ENCODE results near the gene WDR93. TPM values are rescaled to one million over a fixed set of nuclear protein-coding genes. Genes with fewer than 3 reads are reported as not detected.
"Not testable (repeated sequence)": the region's sequence is repeated elsewhere in the genome, so short reads cannot be mapped to it uniquely, and the experiment has no call there.

Gene WDR93
- total RNA-seq, 4 donors from 2014 or later, result not detected

- TF ChIP-seq POLR2A (IDR thresholded peaks at IDR 0.05), result no peak
- no peak for TF ChIP-seq CTCF (IDR thresholded peaks at IDR 0.05 in 4 of 5, conservative IDR thresholded peaks at IDR 0.05 in 1 of 5)
- DNase-seq, result no peak
- intact Hi-C loops (cut with DNase I; ENCODE audit: low total_unique reads), result loop anchor here (10.0 kb wide), 2 partner anchors 389 to 771 kb away; partner anchors contain the start of gene MFGE8
These were observed 4.6 kb upstream of the WDR93 start for GRCh38 chr15:89685995-89686394.

GRCh38 chr15:89686522-89686921 is 4.1 kb upstream of the WDR93 start:
- peaks cover 17 to 21% of the 10 kb centered on the region in 2 donors for H3K4me1 ChIP-seq
- H3K9me3 ChIP-seq, result no peaks in the 10 kb centered on the region
- H3K36me3 ChIP-seq, result no peaks in the 10 kb centered on the region
- ATAC-seq (no peak), DNase-seq (no peak)
- no peak overlapping the region for H3K4me3 ChIP-seq
- intact Hi-C loops (cut with DNase I; ENCODE audit: low total_unique reads), result loop anchor here (10.0 kb wide), 2 partner anchors 388 to 772 kb away; partner anchors contain the start of gene MFGE8
- no peaks in the 10 kb centered on the region for H3K27me3 ChIP-seq
- no peak for TF ChIP-seq CTCF (IDR thresholded peaks at IDR 0.05 in 4 of 5, conservative IDR thresholded peaks at IDR 0.05 in 1 of 5)
- TF ChIP-seq POLR2A (IDR thresholded peaks at IDR 0.05), result no peak
- in situ Hi-C loops (cut with MboI; ENCODE audit: low sequenced_read_pairs in 4 of 4), result no loop called here
- H3K27ac ChIP-seq, result no peak overlapping the region

More at GRCh38 chr15:89685995-89686394, 4.6 kb upstream of the WDR93 start:
- no peak for ATAC-seq
- Histone ChIP-seq H3K4me1 (peaks cover 22 to 25% of the 10 kb centered on the region in 2 donors), H3K27ac (no peak overlapping the region), H3K4me3 (no peak overlapping the region), H3K9me3 (no peaks in the 10 kb centered on the region), H3K36me3 (no peaks in the 10 kb centered on the region), H3K27me3 (no peaks in the 10 kb centered on the region)
- in situ Hi-C loops (cut with MboI; ENCODE audit: low sequenced_read_pairs in 4 of 4), result no loop called here

- in situ Hi-C loops (cut with MboI; ENCODE audit: low sequenced_read_pairs in 4 of 4); DNase-seq; H3K27me3 ChIP-seq; ATAC-seq; H3K9me3 ChIP-seq; H3K36me3 ChIP-seq: not testable (repeated sequence)
- H3K27ac ChIP-seq, result peak overlapping the region; percentile 76 to 80 (median 79)
- peak overlapping the region; percentile 65 to 93 (median 90) for H3K4me3 ChIP-seq
- intact Hi-C loops (cut with DNase I; ENCODE audit: low total_unique reads), result loop anchor here (10.0 kb wide), 3 partner anchors 45 to 775 kb away; partner anchors contain the start of gene MFGE8
- peaks cover 12% of the 10 kb centered on the region in 2 donors for H3K4me1 ChIP-seq
These were observed 708 bp upstream of the WDR93 start for GRCh38 chr15:89689930-89690275.

- H3K27ac ChIP-seq, result no peak overlapping the region
- intact Hi-C loops (cut with DNase I; ENCODE audit: low total_unique reads) (loop anchor here (10.0 kb wide), 1 partner anchor 48 kb away; no protein-coding TSS in a partner anchor), in situ Hi-C loops (cut with MboI; ENCODE audit: low sequenced_read_pairs in 4 of 4) (no loop called here)
- H3K36me3 ChIP-seq, result no peaks in the 10 kb centered on the region
- peaks cover 12% of the 10 kb centered on the region in 2 donors for H3K4me1 ChIP-seq
- DNase-seq, result no peak
- no peak for ATAC-seq
- no peaks in the 10 kb centered on the region for H3K27me3 ChIP-seq
- no peak overlapping the region for H3K4me3 ChIP-seq
- no peaks in the 10 kb centered on the region for H3K9me3 ChIP-seq
- no peak for TF ChIP-seq CTCF (IDR thresholded peaks at IDR 0.05 in 4 of 5, conservative IDR thresholded peaks at IDR 0.05 in 1 of 5)
- no peak for TF ChIP-seq POLR2A (IDR thresholded peaks at IDR 0.05)
These were observed 2.5 kb downstream of the WDR93 start for GRCh38 chr15:89693091-89693490.

GRCh38 chr15:89693696-89694095 is 3.1 kb downstream of the WDR93 start:
- H3K4me3 ChIP-seq, result no peak overlapping the region
- TF ChIP-seq CTCF (IDR thresholded peaks at IDR 0.05 in 4 of 5, conservative IDR thresholded peaks at IDR 0.05 in 1 of 5), result no peak
- TF ChIP-seq POLR2A (IDR thresholded peaks at IDR 0.05), result no peak
- H3K27ac ChIP-seq, result no peak overlapping the region
- H3K4me1 ChIP-seq, result peaks cover 12% of the 10 kb centered on the region in 2 donors
- intact Hi-C loops (cut with DNase I; ENCODE audit: low total_unique reads), result loop anchor here (10.0 kb wide), 1 partner anchor 49 kb away; no protein-coding TSS in a partner anchor
- in situ Hi-C loops (cut with MboI; ENCODE audit: low sequenced_read_pairs in 4 of 4), result no loop called here
- ATAC-seq, result no peak
- no peaks in the 10 kb centered on the region for H3K27me3 ChIP-seq
- H3K9me3 ChIP-seq, result no peaks in the 10 kb centered on the region
- DNase-seq, result no peak
- no peaks in the 10 kb centered on the region for H3K36me3 ChIP-seq
